Activated CD8-positive, alpha-beta memory T cell treated with anti-CD3 and anti-CD28 coated beads for 24 hours (primary cell): ENCODE data around the gene GSTO2.

ENCODE experiments used
- DNase-seq: peaks from one replicate; pipeline ENCODE4 v3.0.0-alpha.2; 2020

The GSTO2 gene

GRCh38 chr10:104254493-104255310 is 14.3 kb upstream of the GSTO2 start, which contains the start of gene GSTO1:
Gene GSTO1 (plus strand): TSS chr10:104254892. CDS start chr10:104254929, 37 bp downstream.
- DNase-seq = peak; percentile 85

GRCh38 chr10:104255311-104255981 is 13.5 kb upstream of the GSTO2 start:
- no peak for DNase-seq

- DNase-seq = no peak
These were observed 12.5 kb upstream of the GSTO2 start for GRCh38 chr10:104256335-104256961.

GRCh38 chr10:104257235-104257634 is 11.7 kb upstream of the GSTO2 start:
- DNase-seq = no peak

- DNase-seq = no peak
These were observed 10.8 kb upstream of the GSTO2 start for GRCh38 chr10:104258209-104258608.

GRCh38 chr10:104259456-104259855 is 9.5 kb upstream of the GSTO2 start:
- DNase-seq = no peak

GRCh38 chr10:104259999-104260774 is 8.8 kb upstream of the GSTO2 start:
- DNase-seq = no peak

- no peak for DNase-seq
These were observed 8.2 kb upstream of the GSTO2 start for GRCh38 chr10:104260775-104261115.

GRCh38 chr10:104262055-104262454 is 6.9 kb upstream of the GSTO2 start:
- no peak for DNase-seq

GRCh38 chr10:104264783-104265182 is 4.2 kb upstream of the GSTO2 start:
- no peak for DNase-seq

- DNase-seq = peak; percentile 75
These were observed 1.1 kb upstream of the GSTO2 start for GRCh38 chr10:104267721-104268404.

- DNase-seq = no peak
These were observed 625 bp upstream of the GSTO2 start for GRCh38 chr10:104268405-104268712.

- DNase-seq = no peak
These were observed 4.3 kb downstream of the GSTO2 start for GRCh38 chr10:104273286-104273685.

GRCh38 chr10:104273899-104274575 is 5.1 kb downstream of the GSTO2 start:
- no peak for DNase-seq

GRCh38 chr10:104274762-104275721 is 6.1 kb downstream of the GSTO2 start:
- peak; percentile 80 for DNase-seq

- no peak for DNase-seq
These were observed 7.2 kb downstream of the GSTO2 start for GRCh38 chr10:104276192-104276591.

- no peak for DNase-seq
These were observed 8.8 kb downstream of the GSTO2 start for GRCh38 chr10:104277785-104278184.

- DNase-seq = no peak
These were observed 10.7 kb downstream of the GSTO2 start for GRCh38 chr10:104279550-104280259.

- DNase-seq = no peak
These were observed 12.7 kb downstream of the GSTO2 start for GRCh38 chr10:104281694-104282093.

GRCh38 chr10:104284846-104285245 is 15.9 kb downstream of the GSTO2 start:
- DNase-seq = no peak
